Stomach (tissue), 4 donors: ENCODE measurements around the gene ANP32B.

ENCODE experiments used
- POLR2AphosphoS5 ChIP-seq, 3 donors: sonication (generic); formaldehyde crosslinking; IDR thresholded peaks; one replicate each; pipeline ENCODE4 v1.6.1; 2016; ENCODE audit warnings: antibody characterized with exemption in 3 of 3
- TF ChIP-seq, protein P1 (sequence below), 7 experiments: fragments of 450-650 bp in 4 of 7; fragments of 200-600 bp in 3 of 7; sonication (generic) in 3 of 7; IDR thresholded peaks; one replicate each; pipeline ENCODE4 v1.5.1; 2016 to 2019; ENCODE audit warnings: antibody characterized with exemption in 7 of 7, control low read depth in 2 of 7, mild to moderate bottlenecking in 1 of 7

- TF ChIP-seq, protein P1, sequence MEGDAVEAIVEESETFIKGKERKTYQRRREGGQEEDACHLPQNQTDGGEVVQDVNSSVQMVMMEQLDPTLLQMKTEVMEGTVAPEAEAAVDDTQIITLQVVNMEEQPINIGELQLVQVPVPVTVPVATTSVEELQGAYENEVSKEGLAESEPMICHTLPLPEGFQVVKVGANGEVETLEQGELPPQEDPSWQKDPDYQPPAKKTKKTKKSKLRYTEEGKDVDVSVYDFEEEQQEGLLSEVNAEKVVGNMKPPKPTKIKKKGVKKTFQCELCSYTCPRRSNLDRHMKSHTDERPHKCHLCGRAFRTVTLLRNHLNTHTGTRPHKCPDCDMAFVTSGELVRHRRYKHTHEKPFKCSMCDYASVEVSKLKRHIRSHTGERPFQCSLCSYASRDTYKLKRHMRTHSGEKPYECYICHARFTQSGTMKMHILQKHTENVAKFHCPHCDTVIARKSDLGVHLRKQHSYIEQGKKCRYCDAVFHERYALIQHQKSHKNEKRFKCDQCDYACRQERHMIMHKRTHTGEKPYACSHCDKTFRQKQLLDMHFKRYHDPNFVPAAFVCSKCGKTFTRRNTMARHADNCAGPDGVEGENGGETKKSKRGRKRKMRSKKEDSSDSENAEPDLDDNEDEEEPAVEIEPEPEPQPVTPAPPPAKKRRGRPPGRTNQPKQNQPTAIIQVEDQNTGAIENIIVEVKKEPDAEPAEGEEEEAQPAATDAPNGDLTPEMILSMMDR (IDR thresholded peaks at IDR 0.05) = no peak
- TF ChIP-seq POLR2AphosphoS5 (IDR thresholded peaks at IDR 0.05) = no peak
Observed at GRCh38 chr9:98022447-98022846, 39.3 kb downstream of the ANP32B start.
